GM12878 (cell line): ENCODE data around the gene CORO1C. TPM values are rescaled to one million over a fixed set of nuclear protein-coding genes. Genes with fewer than 3 reads are reported as not detected.

Experiments used
- ATAC-seq: fragments of 200-7000 bp; cut with Tn5 transposase; 3 replicates; pipeline ENCODE4 v1.9.1; 2020; ENCODE audit warnings: mild to moderate bottlenecking, moderate library complexity
- BruUV-seq: library from RNA; stranded (reverse); fragments of 400-500 nt; replicated peaks from 2 replicates; lab custom pipeline; 2021; lab: Mats Ljungman, UMichigan
- CTCF ChIA-PET: fragments of 300-600 bp; sonication (Branson Sonifier 250); formaldehyde crosslinking; extraction: SDS; loops from one replicate; lab custom pipeline; 2021; ENCODE audit warnings: inconsistent platforms; lab: Yijun Ruan, JAX
- POLR2A ChIA-PET: fragments of 350-600 bp; formaldehyde crosslinking; extraction: SDS; loops from one replicate; lab custom pipeline; 2021; ENCODE audit warnings: inconsistent platforms; lab: Charles Lee
- RAD21 ChIA-PET: fragments of 300-600 bp; sonication (Branson Sonifier 250); formaldehyde crosslinking; loops from one replicate; lab custom pipeline; 2023; ENCODE audit warnings: antibody characterized with exemption; ENCODE audit not compliant: unreplicated experiment; lab: Charles Lee
- SMC1A ChIA-PET: fragments of 300-600 bp; sonication (Branson Sonifier 250); formaldehyde crosslinking; loops from one replicate; lab custom pipeline; 2023; ENCODE audit not compliant: unreplicated experiment, uncharacterized antibody; lab: Charles Lee
- DNase-seq: peaks from one replicate; pipeline ENCODE4 v3.0.0-alpha.2; 2011; ENCODE audit warnings: low read depth, low spot score
- FAIRE-seq: peaks from 3 replicates; lab custom pipeline; 2011; peaks lifted over from hg19 to GRCh38; lab: Jason Lieb, UNC
- H2AFZ ChIP-seq: 2 replicates; pipeline ENCODE4 v1.6.0; 2011; ENCODE audit warnings: low read depth, low read length, control low read depth; ENCODE audit not compliant: control insufficient read depth
- H3K27ac ChIP-seq: 2 replicates; pipeline ENCODE4 v1.5.1; 2011; ENCODE audit warnings: control low read depth; ENCODE audit not compliant: control insufficient read depth, insufficient read depth
- H3K27me3 ChIP-seq, 2 experiments: replicated peaks in 1 of 2; 2 replicates each; pipeline versions ENCODE4 v1.6.0 to v1.6.1; 2011; ENCODE audit warnings: low read length in 1 of 2; ENCODE audit not compliant: control insufficient read depth in 2 of 2, insufficient read depth in 2 of 2
- H3K36me3 ChIP-seq, 2 experiments: 2 replicates each; pipeline ENCODE4 v1.5.1; 2011; ENCODE audit warnings: low read length in 1 of 2; ENCODE audit not compliant: control insufficient read depth in 2 of 2, insufficient read depth in 2 of 2
- H3K4me1 ChIP-seq: 2 replicates; pipeline ENCODE4 v1.6.1; 2011; ENCODE audit warnings: mild to moderate bottlenecking, low read length, moderate library complexity, mixed read lengths; ENCODE audit not compliant: control insufficient read depth, insufficient read depth
- H3K4me2 ChIP-seq: 2 replicates; pipeline ENCODE4 v1.6.0; 2011; ENCODE audit warnings: control low read depth; ENCODE audit not compliant: control insufficient read depth, insufficient read depth
- H3K4me3 ChIP-seq: fragments of 200-600 bp; sonication (generic); 2 replicates; pipeline ENCODE4 v1.5.1; 2016
- H3K79me2 ChIP-seq: 2 replicates; pipeline ENCODE4 v1.6.0; 2011; ENCODE audit warnings: low read length; ENCODE audit not compliant: control insufficient read depth, insufficient read depth
- H3K9ac ChIP-seq: 2 replicates; pipeline ENCODE4 v1.8.0; 2011; ENCODE audit warnings: low read length, control low read depth, mixed read lengths; ENCODE audit not compliant: control insufficient read depth, insufficient read depth
- H3K9me3 ChIP-seq: replicated peaks from 3 replicates; pipeline ENCODE4 v1.5.1; 2011; ENCODE audit warnings: mild to moderate bottlenecking, low read length; ENCODE audit not compliant: control insufficient read depth, insufficient read depth
- H4K20me1 ChIP-seq: 2 replicates; pipeline ENCODE4 v1.6.0; 2011; ENCODE audit not compliant: control insufficient read depth, insufficient read depth
- EZH2 ChIP-seq: IDR thresholded peaks from 2 replicates; pipeline ENCODE4 v1.6.1; 2012; ENCODE audit warnings: low read depth, mild to moderate bottlenecking, control low read depth, inconsistent platforms, low read length, borderline replicate concordance; ENCODE audit not compliant: control insufficient read depth
- ZBTB40 ChIP-seq: fragments of 450-650 bp; IDR thresholded peaks from 2 replicates; pipeline ENCODE4 v1.6.1; 2016; ENCODE audit warnings: mild to moderate bottlenecking, moderate library complexity, borderline replicate concordance
- WGBS: methylation state at CpG from one replicate; pipeline ENCODE4 v1.1.6; 2016; ENCODE audit warnings: low lambda C conversion rate; ENCODE audit not compliant: insufficient replicate concordance, insufficient coverage; ENCODE audit errors: missing lambda C conversion rate; 5-methylcytosine and 5-hydroxymethylcytosine counted together
- in situ Hi-C: fragments of 300-500 bp; cut with MboI; formaldehyde crosslinking; loops from 9 replicates; pipeline ENCODE4 v1.14.3; 2018; ENCODE audit warnings: mixed read lengths
- intact Hi-C: fragments of 100-400 bp; cut with micrococcal nuclease; formaldehyde crosslinking; loops from one replicate; pipeline ENCODE4 v1.14.2; 2022; ENCODE audit not compliant: unreplicated experiment
- polyA plus RNA-seq, 11 experiments: library from polyadenylated mRNA; depleted of rRNA in 4 of 11; unstranded in 6 of 11; stranded (reverse) in 5 of 11; fragments of >200 nt; fragmentation: Nextera tagmentation in 4 of 11; fragmentation: Illumina TruSeq in 1 of 11; extraction: Ambion mirVana in 4 of 11; extraction: Trizol in 1 of 11; gene quantifications; 1 replicate in 1 of 11; 2 replicates in 10 of 11; pipeline versions ENCODE4 v1.2.1 to v1.2.3, GENCODE V29; 2011 to 2016; ENCODE audit warnings: inconsistent platforms in 2 of 11, missing spikeins in 2 of 11, low read depth in 1 of 11
- total RNA-seq, 4 experiments: library from RNA; depleted of rRNA in 3 of 4; stranded (reverse); fragments of >200 nt in 3 of 4; fragmentation: Illumina TruSeq in 1 of 4; extraction: Trizol in 1 of 4; gene quantifications; 2 replicates each; pipeline versions ENCODE4 v1.2.1 to v1.2.3, GENCODE V29; 2013 to 2021

CORO1C gene
- total and polyA plus RNA-seq, 10 of the 15 experiments (the other 5 are each of a cell fraction or from before 2014, with no cell fraction given) = 52.7 to 254 (median 171) TPM

DNA sequence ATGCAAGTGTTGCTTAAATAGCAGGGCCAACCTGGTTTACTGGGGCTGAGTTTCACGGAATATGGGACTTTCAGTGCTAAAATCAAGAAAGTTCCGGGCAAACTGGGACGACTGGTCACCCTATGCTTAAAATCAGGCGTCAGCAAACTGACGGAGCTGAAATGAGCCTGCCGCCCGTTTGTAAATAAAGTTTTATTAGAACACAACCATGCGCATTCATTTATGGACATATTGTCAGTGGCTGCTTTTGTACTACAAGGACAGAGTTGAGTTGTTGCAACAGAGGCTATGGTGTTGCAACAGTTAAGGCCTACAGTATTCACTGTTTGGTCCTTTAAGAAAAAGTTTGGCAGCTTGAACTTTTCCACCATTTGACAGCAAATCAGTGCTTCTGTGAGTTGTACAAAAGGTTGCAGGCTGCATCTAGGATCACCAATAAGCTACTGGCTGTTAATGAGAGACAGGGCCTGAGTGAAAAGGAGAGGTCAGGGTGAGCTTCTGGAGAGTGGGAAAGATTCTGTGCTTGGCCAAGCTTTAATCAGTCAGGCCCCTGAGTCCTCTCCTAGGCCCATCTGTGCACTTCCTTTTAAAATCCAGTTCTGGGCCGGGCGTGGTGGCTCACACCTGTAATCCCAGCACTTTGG lies 111.0 kb downstream of the CORO1C start:
- DNase-seq = no peak
- TF ChIP-seq EZH2 (no peak), ZBTB40 (peak; percentile 91)
- TF ChIP-seq, all 136 proteins: peak for 1
- Histone ChIP-seq H3K4me2 (no peak overlapping the region), H3K9ac (no peak overlapping the region), H2AFZ (no peak overlapping the region), H3K9me3 (peaks cover 5% of the 10 kb centered on the region; the same call in 2 of the 3 replicates), H3K27me3 (no peaks in the 10 kb centered on the region), H3K79me2 (no peaks in the 10 kb centered on the region), H3K4me1 (peaks cover 36% of the 10 kb centered on the region), H3K36me3 (peaks cover 0 to 14% of the 10 kb centered on the region in 2 experiments; a peak in 2 of 4 replicates), H3K27ac (no peak overlapping the region), H3K4me3 (no peak overlapping the region), H4K20me1 (no peaks in the 10 kb centered on the region)
- ChIA-PET RAD21 (interaction anchor here (0.7 to 15.9 kb wide), 5 partner anchors 14 to 702 kb away, joined by 3 to 633 read pairs (median 71); partner anchors contain the start of genes ISCU, SART3 and SELPLG), CTCF (interaction anchor here (0.6 to 17.2 kb wide), 5 partner anchors 16 to 184 kb away, joined by 4 to 866 read pairs (median 74); partner anchors contain the start of genes ISCU, SART3 and SELPLG), SMC1A (interaction anchor here (2.2 to 11.4 kb wide), 5 partner anchors 10 to 184 kb away, joined by 7 to 718 read pairs (median 64); partner anchors contain the start of genes ISCU, SART3 and SELPLG), POLR2A (interaction anchor here (0.8 to 8.2 kb wide), 3 partner anchors 15 to 52 kb away, joined by 3 to 211 read pairs (median 4); partner anchors contain the start of gene ISCU)
- 95% methylated on average over 10 of the region's 10 CpGs for WGBS
- FAIRE-seq (no peak), ATAC-seq (no peak)
- intact Hi-C loops = no loop called here
- BruUV-seq = no TSS peak
- in situ Hi-C loops = no loop called here
